Stimulated activated CD4-positive, alpha-beta T cell treated with anti-CD3 and anti-CD28 coated beads, TNF-alpha, amount 100 ng/mL, for 1 hour (primary cell): ENCODE results near the gene EFHC2.

Experiments used
- DNase-seq, 3 donors: peaks; one replicate each; pipeline ENCODE4 v3.0.0-alpha.2; 2020; ENCODE audit warnings: low read depth in 3 of 3, low spot score in 1 of 3

Gene EFHC2, protein sequence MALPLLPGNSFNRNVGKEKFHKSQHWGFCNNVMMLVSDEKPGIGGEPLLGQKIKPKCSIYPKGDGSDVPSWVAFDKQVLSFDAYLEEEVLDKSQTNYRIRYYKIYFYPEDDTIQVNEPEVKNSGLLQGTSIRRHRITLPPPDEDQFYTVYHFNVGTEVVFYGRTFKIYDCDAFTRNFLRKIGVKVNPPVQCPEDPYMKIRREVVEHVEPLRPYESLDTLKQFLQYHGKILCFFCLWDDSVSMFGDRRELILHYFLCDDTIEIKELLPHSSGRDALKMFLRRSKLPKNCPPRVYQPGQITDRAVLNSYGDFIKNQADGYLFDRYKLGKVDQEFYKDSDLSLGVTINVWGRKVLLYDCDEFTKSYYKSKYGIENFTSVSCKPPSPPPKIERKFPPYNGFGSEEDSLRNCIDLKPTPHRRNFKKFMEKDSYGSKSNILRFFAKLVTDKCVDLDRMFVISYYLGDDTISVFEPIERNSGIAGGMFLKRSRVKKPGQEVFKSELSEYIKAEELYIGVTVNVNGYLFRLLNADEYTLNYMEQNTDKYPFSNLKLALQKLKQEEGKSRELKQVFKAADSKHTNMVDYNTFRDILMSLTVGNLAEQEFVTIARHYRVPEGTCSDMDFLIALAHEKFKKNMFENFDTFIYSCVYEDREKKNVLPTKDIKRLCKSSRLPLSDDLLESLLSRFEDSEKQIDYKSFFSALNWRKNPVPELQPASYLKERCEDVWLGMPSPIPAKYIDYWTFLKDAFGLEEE

DNA sequence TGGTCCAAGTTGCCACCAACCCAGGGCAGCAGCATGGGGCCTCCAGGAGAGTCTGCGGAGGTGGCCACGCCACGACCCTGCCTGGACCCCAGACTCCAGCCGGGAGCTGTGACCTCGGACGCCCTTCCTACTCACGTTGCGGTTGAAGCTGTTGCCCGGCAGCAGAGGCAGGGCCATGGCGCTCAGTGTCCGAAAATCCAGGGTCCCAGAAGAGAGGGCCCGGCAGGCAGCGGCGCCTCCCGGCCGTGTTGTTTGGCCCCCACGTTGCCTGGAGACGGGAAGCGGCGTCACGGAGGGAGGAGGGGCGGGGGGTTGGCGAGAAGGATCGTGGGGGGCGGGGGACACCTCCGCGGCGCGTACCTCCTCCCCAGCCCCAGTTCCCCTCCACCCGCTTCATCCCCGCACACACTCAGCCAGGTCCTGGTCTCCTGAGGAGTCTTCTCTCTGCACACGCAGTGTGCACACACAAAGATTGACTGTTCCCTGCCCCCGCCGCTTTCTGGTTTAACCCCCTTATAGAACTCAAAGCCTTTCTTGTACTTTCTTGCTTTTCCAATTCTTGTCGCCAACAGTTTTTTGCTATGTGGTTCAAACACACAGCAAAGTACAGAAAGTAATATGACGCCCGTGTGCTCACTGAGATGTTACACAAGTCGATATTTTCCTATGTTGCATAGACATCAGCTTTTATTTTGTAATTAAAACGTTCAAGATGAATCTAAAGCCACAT is at the start of gene EFHC2:
TSS of gene EFHC2 (minus strand) at position 261 of the 730 bp plus-strand sequence. CDS start at position 177, 84 bp downstream.
- DNase-seq = peak in 2 of 3 donors; percentile 5 to 11

DNA sequence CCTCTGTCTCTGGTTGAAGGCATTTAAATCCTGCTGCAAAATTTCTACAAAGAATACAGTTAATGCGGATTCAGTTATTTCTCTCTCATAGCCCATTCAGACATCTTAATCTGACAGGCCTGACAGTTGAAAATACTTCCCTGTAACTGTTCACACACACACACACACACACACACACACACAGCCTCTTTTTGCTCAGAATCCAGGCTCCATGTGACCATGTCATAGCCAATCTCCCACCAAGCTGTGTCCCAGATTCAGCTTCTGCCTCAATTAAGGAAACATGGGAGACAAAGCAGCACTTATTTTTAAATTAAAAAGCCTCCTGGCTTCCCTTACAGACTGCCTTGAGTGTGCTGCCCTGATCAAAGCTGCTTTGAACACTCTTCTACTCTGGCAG is 49.3 kb upstream of the EFHC2 start:
- DNase-seq = no peak

DNA sequence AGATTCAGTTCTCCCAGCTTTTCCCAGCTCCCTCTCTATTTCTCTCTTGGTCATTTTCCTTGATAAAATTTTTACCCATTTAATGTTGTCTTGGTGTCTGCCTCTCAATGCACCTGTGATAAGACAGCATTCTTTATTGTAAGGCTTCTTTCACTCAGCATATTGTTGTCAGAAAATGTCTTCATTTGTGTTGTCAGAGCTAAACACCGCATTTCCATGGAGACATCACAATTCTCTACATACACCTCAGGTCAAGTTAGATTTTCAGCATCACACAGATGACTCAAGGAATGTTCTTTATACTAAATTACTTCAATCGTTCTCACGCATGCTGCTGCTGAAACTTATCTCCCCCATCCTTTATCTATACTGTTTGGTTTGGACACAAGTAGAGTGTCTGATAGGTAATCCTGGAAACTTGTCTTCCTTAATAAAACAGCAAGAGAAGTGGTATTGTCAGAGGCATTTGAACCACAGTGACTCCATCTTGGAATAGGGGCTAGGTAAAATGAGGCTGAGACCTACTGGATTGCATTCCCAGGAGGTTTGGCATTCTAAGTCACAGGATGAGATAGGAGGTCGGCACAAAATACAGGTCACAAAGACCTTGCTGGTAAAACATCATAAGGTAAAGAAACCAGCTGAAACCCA is 41.3 kb upstream of the EFHC2 start:
- no peak for DNase-seq

DNA sequence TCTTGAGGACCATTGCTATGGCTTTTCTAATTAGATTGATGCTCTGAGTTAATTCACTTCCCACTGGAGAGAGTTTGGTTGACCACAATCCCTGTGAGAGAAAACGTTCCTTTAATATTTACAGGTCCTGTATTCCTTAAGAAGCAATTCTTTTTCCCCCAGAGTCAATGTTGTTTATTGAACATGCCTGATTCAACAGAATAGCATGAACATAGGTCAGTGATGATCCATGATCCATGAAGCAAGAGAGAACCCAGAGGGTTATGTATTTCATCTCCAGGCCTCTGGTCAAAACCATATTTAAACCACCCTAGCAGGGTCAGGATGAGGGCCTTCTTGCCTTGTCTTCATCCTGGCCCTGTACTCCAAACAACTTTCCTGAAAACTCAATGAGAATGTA is 39.4 kb upstream of the EFHC2 start:
- DNase-seq = no peak

DNA sequence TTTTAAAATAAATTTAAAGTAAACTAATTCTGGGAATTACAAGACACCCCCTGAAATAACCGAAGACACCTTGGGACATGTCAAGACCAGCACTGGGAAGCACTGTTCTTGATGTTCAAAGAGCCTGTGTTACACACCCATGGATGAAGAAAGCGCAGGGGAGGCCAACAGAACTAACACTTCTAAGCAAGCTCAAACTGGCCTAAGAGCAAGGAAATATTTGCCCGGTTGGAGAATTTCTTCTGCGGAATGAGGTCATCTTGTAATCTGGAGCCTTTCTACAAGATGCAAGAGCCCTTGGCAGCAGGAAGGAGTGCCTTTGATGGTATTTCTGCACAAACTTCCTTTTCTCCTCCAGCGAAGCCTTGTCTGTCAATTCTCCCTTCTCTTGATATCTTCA is 9.3 kb upstream of the EFHC2 start:
- DNase-seq = no peak

DNA sequence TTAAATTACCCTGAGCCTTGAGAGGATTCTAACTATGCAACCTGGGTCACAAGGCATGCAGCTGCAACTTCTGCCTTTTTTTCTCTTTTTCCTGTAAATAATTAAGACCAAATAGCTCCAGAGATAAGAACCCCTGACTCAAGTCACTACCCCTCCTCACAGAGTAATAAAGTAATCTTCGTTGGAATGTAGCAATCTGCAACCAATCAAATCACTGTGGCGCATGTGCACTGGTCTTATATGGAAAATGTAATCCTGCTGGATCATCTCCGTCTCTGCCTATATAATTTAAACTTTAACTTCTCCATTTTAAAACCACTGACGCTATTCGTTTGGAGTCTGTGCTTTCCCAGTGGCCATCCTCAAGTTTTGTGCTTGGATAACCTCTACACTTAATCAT is 6.1 kb upstream of the EFHC2 start:
- DNase-seq = no peak

DNA sequence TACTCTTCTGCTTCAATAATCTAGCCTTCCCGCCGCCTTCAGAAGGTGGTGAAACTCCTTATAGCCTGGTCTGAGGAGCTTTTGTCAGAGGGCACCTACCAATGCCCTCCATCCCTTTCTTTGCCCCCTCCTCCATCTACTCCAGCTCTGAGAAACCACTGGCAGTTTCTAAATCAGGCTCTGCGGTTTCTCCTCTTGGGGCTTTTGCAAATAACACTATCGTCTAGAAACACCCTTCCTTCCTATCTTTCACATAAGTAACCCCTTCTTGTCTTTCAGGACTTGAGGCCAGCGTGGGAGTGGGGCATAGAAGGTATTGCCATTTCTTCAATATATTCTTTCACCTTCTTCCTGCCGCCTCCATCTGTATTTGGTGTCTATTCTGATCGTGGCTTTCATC is 1.2 kb upstream of the EFHC2 start:
- no peak for DNase-seq

DNA sequence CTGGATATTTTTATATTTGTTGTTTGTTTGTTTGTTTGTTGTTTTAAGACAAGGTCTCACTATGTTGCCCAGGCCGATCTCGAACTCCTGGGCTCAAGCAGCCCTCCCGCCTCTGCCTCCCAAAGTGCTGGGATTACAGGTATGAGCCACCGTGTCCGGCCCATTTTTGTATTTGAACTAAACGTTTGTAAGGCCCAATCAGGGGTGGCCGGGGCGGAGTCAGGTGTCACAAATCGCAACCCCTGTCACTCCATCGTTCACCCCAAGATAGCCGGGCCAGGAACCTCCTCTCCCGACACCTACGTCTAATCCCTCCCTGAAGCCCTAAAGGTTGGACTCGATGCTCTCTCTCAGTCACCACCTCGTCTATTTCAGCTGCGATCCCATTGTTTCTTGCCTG is 722 bp upstream of the EFHC2 start:
- peak; percentile 6 to 16 (median 10) for DNase-seq

DNA sequence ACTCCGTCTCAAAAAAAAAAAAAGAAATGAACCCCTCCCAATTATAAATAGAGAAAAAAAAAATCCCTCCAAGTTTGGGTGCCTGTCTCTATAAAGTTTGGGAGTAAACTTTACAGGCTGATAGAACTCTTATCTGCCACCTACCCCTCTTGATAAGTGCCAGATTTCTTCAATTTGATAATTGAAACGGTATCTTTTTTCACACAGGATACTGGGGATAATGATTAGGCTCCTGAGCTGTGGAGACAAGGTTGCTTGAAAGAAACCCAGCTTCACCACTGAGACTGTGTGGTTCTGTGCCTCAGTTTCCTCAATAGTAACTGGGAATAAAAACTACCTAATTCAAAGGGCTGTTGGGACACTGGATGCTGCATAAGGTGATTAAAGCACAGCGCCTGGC is 606 bp downstream of the EFHC2 start:
- DNase-seq = no peak

DNA sequence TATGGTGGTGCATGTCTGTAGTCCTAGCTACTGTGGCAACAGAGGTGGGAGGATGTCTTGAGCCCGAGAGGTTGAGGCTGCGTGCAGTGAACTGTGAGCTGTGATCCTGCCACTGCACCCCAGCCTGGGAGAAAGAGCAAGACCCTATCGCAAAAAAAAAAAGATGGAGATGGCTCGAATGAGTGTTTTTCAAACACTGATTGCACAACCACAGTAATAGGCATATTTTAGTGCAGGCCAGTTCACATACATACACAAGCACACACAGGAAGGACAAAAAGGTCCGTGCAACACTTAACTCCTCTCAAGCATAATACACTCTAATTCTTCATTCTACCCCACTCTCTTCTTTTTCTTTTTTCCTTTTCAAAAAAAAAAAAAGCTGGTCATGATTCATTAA is 5.1 kb downstream of the EFHC2 start:
- DNase-seq = no peak

DNA sequence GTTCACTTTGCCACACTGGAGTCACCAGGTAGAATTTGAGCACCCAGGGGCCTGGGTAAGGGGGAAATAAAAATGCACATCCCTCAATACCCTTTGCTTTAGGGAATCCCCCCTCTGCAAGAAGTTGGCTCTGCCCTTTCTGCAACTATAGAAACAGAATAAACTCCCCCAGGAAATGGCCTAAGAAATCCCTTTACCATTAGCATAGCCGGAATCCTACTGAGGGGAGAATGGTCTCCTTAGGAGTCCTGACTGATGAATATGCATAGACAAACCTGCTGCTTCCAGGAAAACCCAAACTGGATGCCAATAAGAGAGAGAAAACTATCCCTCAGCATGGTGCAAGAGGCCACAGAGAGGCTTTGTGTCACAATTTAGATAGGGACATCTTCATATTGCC is 11.0 kb downstream of the EFHC2 start:
- DNase-seq = no peak

DNA sequence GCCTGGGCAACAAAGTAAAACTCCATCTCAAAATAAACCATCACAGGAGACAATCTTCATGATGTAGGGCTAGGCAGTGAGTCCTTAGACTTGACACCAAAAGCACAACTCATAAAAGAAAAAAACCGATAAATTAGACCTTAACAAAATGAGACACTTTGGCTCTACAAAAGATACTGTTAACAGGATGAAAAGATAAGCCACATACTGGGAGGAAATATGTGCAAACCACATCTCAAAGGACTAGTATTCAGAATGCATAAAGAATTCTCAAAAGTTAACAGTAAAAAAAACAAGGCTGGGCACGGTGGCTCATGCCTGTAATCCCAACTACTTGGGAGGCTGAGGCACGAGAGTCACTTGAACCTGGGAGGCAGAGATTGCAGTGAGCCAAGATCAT is 13.2 kb downstream of the EFHC2 start:
- DNase-seq = no peak

DNA sequence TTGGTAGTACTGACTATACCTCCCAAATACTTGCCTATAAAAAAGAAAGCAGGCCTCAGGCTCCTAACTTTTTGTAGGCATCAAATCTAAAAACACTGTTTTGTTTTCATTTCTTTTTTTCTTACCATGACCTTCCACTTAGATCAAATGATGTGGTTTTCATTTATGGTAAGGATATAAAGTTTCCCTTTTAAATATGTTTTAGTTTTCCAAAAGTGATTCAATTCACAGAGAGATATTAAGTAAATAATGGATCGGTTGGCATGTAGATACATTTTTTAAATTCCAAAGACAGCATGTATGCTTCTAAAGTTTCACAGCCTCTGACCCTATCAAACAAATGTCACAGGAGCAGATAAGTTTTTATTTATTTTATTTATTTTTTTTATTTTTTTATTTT is 23.9 kb downstream of the EFHC2 start:
- DNase-seq = no peak

DNA sequence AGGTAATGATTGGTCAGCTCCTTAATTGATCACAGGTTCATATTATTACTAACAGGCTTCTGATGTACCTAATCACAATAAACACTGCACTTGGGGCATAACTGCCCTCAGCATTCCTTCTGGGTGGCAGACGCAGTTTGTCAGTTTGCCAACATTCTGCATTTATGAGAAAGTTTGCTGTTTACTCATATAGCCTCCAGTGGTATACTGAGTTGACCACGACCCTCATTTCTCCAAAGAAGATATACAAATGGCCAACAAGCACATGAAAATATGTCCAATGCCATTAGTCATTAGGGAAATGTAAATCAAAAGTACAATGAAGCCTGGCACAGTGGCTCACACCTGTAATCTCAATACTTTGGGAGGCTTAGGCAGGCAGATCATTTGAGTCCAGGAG is 26.3 kb downstream of the EFHC2 start:
- no peak for DNase-seq

DNA sequence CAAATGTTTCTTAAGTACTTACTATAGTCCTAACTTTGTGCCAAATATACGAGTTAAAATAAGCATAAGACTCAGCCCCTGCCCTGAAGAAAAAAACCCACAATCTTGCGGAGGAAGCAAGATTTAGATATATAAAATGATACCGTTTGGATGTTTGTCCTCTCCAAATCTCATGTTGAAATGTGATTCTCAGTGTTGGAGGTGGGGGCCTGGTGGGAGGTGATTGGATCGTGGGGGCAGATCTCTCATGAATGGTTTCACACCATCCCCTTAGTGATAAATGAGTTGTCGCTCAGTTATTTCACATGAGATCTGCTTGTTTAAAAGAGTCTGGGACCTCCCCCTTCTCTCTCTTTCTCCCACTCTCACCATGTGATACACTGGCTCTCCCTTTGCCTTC is 28.7 kb downstream of the EFHC2 start:
- no peak for DNase-seq

DNA sequence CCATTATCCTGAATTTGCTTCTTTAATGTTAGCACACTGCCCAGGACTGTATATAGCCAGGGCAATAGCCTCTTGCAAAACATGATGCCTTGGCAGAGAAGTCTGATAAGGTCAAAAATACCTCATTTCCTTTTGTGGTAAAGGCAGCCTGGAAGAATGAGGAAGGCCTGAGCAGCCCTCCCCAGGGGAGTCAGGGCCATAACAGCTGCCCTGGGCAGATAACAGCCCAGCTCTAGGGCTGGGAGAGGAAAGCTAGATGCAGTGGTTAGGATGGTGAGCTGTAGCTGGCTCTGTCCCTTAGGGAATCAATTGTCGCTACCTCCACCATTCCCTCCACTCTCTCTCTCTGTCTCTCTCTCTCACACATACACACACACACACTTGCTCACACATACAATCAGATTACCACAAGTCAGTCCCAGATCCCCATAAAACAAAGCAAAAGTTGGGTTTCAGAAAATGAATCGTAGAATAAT is 29.2 kb downstream of the EFHC2 start:
- no peak for DNase-seq

DNA sequence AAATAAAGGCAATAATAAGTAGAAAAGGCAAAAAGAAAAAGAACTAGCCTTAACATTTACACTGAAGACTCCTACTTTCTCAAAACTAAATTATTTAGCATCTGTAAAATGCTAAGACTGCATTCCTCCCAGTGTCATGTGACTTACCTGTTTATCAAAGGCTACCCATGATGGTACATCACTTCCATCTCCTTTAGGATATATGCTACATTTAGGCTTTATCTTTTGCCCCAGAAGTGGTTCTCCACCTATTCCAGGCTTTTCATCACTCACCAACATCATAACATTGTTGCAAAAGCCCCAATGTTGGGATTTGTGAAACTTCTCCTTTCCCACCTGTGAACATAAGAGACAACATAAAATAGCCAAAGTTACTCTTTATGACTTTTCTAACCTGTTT is 31.1 kb downstream of the EFHC2 start:
- DNase-seq = no peak

DNA sequence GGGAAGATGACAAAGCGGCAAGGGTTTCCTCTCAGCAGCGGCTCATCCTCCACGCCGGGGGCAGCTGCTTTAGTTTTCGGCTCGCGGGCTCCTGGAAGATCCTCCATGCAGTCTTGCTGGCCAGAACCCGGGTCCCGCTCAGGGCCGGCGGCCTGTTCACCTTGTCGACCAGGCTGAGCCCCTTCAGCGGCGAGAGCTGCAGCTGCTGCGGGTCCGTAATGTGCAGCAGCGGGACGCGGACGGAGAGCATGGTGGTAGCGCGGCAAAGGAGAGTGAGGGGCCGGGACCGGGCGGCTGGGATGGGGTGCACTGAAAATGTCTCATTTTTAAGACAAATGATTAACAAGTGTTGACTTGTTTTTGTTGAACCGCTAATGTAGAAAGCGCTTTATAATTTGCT is 33.2 kb downstream of the EFHC2 start:
- no peak for DNase-seq

DNA sequence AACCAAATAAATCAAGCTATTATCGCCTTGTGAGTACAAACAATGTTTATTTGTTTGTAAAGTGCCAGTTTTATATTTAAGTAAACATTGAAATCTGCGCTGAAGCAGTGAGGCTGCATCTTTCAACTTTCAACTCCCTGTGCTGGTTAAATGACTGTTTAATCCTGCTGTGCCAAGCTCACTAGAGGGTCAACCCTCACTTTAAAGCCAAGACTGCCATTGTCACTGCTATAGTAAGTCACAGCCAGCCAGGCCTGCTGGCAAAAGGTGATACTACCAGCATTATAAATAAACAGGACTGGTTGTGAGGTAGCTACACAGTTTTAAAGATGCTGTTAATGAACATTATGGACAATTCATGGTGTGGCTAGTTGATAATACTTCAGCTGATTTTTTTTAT is 34.6 kb downstream of the EFHC2 start:
- DNase-seq = no peak

DNA sequence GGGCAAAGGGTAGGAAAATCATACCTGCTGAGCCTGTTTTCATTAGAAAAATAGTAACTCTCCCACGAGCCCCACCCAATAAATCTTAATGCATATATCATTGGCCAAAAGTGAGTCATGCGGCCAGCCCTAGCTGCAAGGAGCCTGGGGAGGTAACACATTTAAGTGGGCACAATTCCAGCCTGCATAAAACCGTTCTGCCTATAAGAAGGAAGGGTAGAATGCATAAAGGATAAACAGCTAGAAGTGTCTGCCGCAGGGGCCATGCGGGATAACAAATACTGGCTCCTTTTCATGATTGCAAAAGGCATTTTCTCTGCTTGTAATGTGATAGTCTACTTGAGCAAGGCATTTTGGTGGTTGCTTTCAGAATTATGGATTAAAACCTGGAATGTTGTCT is 37.1 kb downstream of the EFHC2 start:
- no peak for DNase-seq

DNA sequence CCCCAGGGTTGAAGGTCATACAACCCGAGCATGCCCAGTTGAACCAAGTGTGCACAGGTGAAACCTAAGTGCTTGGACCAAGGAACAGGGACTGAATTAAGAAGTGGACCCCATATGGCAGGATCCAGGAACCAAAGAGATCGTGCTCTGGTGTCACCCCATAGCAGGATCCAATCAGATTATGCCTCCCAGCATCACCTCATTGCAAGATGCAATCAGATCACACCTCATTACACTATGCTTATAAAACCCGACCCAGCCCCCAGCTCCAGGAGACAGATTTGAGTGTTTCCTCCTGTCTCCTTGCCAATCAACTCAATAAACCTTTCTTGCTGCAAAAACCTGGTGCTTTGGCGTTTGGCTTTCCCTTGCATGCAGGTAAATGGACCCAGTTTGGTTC is 37.6 kb downstream of the EFHC2 start:
- DNase-seq = no peak
